HL-60 (cell line): Measurements from ENCODE around the gene KLHDC1.

Source experiments
- DNase-seq, 2 experiments: peaks; one replicate each; pipeline ENCODE4 v3.0.0-alpha.2; 2010 to 2020; ENCODE audit warnings: low read depth in 1 of 2, low spot score in 1 of 2
- H3K27ac ChIP-seq: fragments of 250-450 bp; sonication (Bioruptor Pico); replicated peaks from 2 replicates; pipeline ENCODE4 v1.5.1; 2020; ENCODE audit warnings: mild to moderate bottlenecking, moderate library complexity
- H3K27me3 ChIP-seq: fragments of 250-450 bp; sonication (Bioruptor Pico); 2 replicates; pipeline ENCODE4 v1.5.1; 2021; ENCODE audit warnings: mild to moderate bottlenecking, moderate library complexity; ENCODE audit not compliant: insufficient read depth, poor library complexity, severe bottlenecking
- H3K4me3 ChIP-seq: replicated peaks from 2 replicates; pipeline ENCODE4 v1.5.1; 2011; ENCODE audit warnings: mild to moderate bottlenecking, control low read depth, low read length; ENCODE audit not compliant: insufficient read depth
- CTCF ChIP-seq: IDR thresholded peaks from one replicate; pipeline ENCODE4 v1.5.1; 2011; ENCODE audit warnings: low read length, control low read depth, inconsistent platforms; ENCODE audit not compliant: insufficient read depth
- GABPA ChIP-seq: IDR thresholded peaks from 2 replicates; pipeline ENCODE4 v1.6.1; 2012; ENCODE audit warnings: low read depth
- POLR2AphosphoS5 ChIP-seq: IDR thresholded peaks from 2 replicates; pipeline ENCODE4 v1.6.1; 2012; ENCODE audit warnings: low read depth
- REST ChIP-seq: IDR thresholded peaks from 2 replicates; pipeline ENCODE4 v1.6.1; 2012; ENCODE audit warnings: low read depth; ENCODE audit not compliant: insufficient replicate concordance
- SPI1 ChIP-seq: IDR thresholded peaks from 2 replicates; pipeline ENCODE4 v1.6.1; 2012; ENCODE audit warnings: low read depth, mild to moderate bottlenecking, borderline replicate concordance

KLHDC1 gene

GRCh38 chr14:49659526-49660455 is 33.1 kb upstream of the KLHDC1 start:
- H3K27me3 ChIP-seq, result no peaks in the 10 kb centered on the region

GRCh38 chr14:49670475-49670874 is 22.4 kb upstream of the KLHDC1 start:
- H3K4me3 ChIP-seq, result no peak overlapping the region
- H3K27ac ChIP-seq, result no peak overlapping the region
- peak; percentile 88 for TF ChIP-seq SPI1
- no peak for TF ChIP-seq CTCF
- no peak for DNase-seq
- H3K27me3 ChIP-seq, result no peaks in the 10 kb centered on the region

More at GRCh38 chr14:49659526-49660455, 33.1 kb upstream of the KLHDC1 start:
- TF ChIP-seq CTCF, result no peak
- TF ChIP-seq GABPA, result no peak
- TF ChIP-seq REST, result no peak
- TF ChIP-seq SPI1, result no peak
- TF ChIP-seq POLR2AphosphoS5, result no peak
- Histone ChIP-seq H3K4me3 (no peak overlapping the region), H3K27ac (no peak overlapping the region)
- no peak for DNase-seq

GRCh38 chr14:49673586-49673985 is 19.3 kb upstream of the KLHDC1 start:
- TF ChIP-seq CTCF (no peak), REST (no peak), SPI1 (no peak), POLR2AphosphoS5 (no peak), GABPA (no peak)
- H3K27me3 ChIP-seq, result no peaks in the 10 kb centered on the region
- no peak overlapping the region for H3K27ac ChIP-seq
- H3K4me3 ChIP-seq, result no peak overlapping the region
- DNase-seq, result no peak
